OCI-LY1 (cell line): ENCODE data around the gene TMEM203.

ENCODE experiments used
- H2AFZ ChIP-seq: fragments of 200-600 bp; sonication (generic), shearing (Covaris generic); 2 replicates; pipeline ENCODE4 v1.6.0; 2014; ENCODE audit warnings: antibody characterized with exemption, mild to moderate bottlenecking, low read length
- H3F3A ChIP-seq: fragments of 200-600 bp; sonication (generic), shearing (Covaris generic); 2 replicates; pipeline ENCODE4 v1.6.0; 2014; ENCODE audit warnings: mild to moderate bottlenecking, antibody characterized with exemption, low read length, moderate library complexity; ENCODE audit not compliant: insufficient read depth
- H3K27ac ChIP-seq: fragments of 200-600 bp; sonication (generic); 2 replicates; pipeline ENCODE4 v1.5.1; 2014; ENCODE audit warnings: low read length, mixed run types, mild to moderate bottlenecking, low read depth; ENCODE audit not compliant: poor library complexity, severe bottlenecking
- H3K27me3 ChIP-seq: fragments of 200-600 bp; sonication (generic); 2 replicates; pipeline ENCODE4 v1.6.0; 2014; ENCODE audit warnings: antibody characterized with exemption, mild to moderate bottlenecking, low read length, moderate library complexity; ENCODE audit not compliant: insufficient read depth
- H3K36me3 ChIP-seq: fragments of 200-600 bp; sonication (generic); 2 replicates; pipeline ENCODE4 v1.6.1; 2014; ENCODE audit warnings: mild to moderate bottlenecking, antibody characterized with exemption, low read length, moderate library complexity, mixed read lengths; ENCODE audit not compliant: insufficient read depth
- H3K4me1 ChIP-seq: fragments of 200-600 bp; sonication (generic); 2 replicates; pipeline ENCODE4 v1.5.1; 2014; ENCODE audit warnings: mild to moderate bottlenecking, low read length, moderate library complexity; ENCODE audit not compliant: insufficient read depth, severe bottlenecking
- H3K4me2 ChIP-seq: fragments of 200-600 bp; sonication (generic), shearing (Covaris generic); 2 replicates; pipeline ENCODE4 v1.6.1; 2014; ENCODE audit warnings: low read length
- H3K4me3 ChIP-seq: fragments of 200-600 bp; sonication (generic); 2 replicates; pipeline ENCODE4 v1.5.1; 2014; ENCODE audit warnings: low read length, low read depth, mild to moderate bottlenecking, mixed read lengths; ENCODE audit not compliant: poor library complexity, severe bottlenecking
- H3K79me2 ChIP-seq: fragments of 200-600 bp; shearing (Covaris generic); 2 replicates; pipeline ENCODE4 v1.6.1; 2016; ENCODE audit warnings: mixed run types, low read length, mixed read lengths; ENCODE audit not compliant: insufficient read depth
- H3K9ac ChIP-seq: fragments of 200-600 bp; sonication (generic), shearing (Covaris generic); 2 replicates; pipeline ENCODE4 v1.6.1; 2014; ENCODE audit warnings: mild to moderate bottlenecking, low read length, mixed read lengths
- H3K9me2 ChIP-seq: fragments of 200-600 bp; sonication (generic), shearing (Covaris generic); 2 replicates; pipeline ENCODE4 v1.6.1; 2014; ENCODE audit warnings: low read depth, mild to moderate bottlenecking, low read length, mixed read lengths
- H3K9me3 ChIP-seq: fragments of 200-600 bp; shearing (Covaris generic); 2 replicates; pipeline ENCODE4 v1.6.1; 2014; ENCODE audit warnings: low read length, mixed read lengths
- H4K20me1 ChIP-seq: fragments of 200-600 bp; sonication (generic), shearing (Covaris generic); 2 replicates; pipeline ENCODE4 v1.6.0; 2016; ENCODE audit warnings: mild to moderate bottlenecking, low read length; ENCODE audit not compliant: insufficient read depth
- CTCF ChIP-seq: fragments of 200-600 bp; sonication (generic), shearing (Covaris generic); IDR thresholded peaks from 2 replicates; pipeline ENCODE4 v1.5.1; 2017; ENCODE audit warnings: mild to moderate bottlenecking, antibody characterized with exemption, low read length, moderate library complexity, mixed read lengths
- EZH2 ChIP-seq: fragments of 200-600 bp; sonication (generic), shearing (Covaris generic); IDR thresholded peaks from 2 replicates; pipeline ENCODE4 v1.8.0; 2017; ENCODE audit warnings: borderline replicate concordance, mixed run types, mild to moderate bottlenecking, antibody characterized with exemption, low read length, moderate library complexity, mixed read lengths

Gene TMEM203

GRCh38 chr9:137221095-137221505 lies 15.7 kb upstream of the TMEM203 start:
- H3K27me3 ChIP-seq = no peaks in the 10 kb centered on the region
- no peaks in the 10 kb centered on the region for H3K9me3 ChIP-seq
- H2AFZ ChIP-seq = no peak overlapping the region
- H3K4me2 ChIP-seq = no peak overlapping the region
- H3K9ac ChIP-seq = no peak overlapping the region
- TF ChIP-seq EZH2 (no peak), CTCF (no peak)
- peaks cover 27% of the 10 kb centered on the region for H3K4me1 ChIP-seq
- no peaks in the 10 kb centered on the region for H4K20me1 ChIP-seq
- no peaks in the 10 kb centered on the region for H3F3A ChIP-seq
- no peak overlapping the region for H3K4me3 ChIP-seq
- H3K79me2 ChIP-seq = no peaks in the 10 kb centered on the region
- no peaks in the 10 kb centered on the region for H3K9me2 ChIP-seq
- no peak overlapping the region for H3K27ac ChIP-seq
- H3K36me3 ChIP-seq = peaks cover 6% of the 10 kb centered on the region; the same call in 1 of the 2 replicates

- Histone ChIP-seq H3K27me3 (no peaks in the 10 kb centered on the region), H4K20me1 (no peaks in the 10 kb centered on the region), H3K27ac (no peak overlapping the region), H3K4me3 (no peak overlapping the region), H3K36me3 (peaks cover 6% of the 10 kb centered on the region; the same call in 1 of the 2 replicates), H3F3A (no peaks in the 10 kb centered on the region), H3K9ac (no peak overlapping the region), H3K4me2 (no peak overlapping the region), H3K9me3 (no peaks in the 10 kb centered on the region), H3K79me2 (no peaks in the 10 kb centered on the region), H3K9me2 (no peaks in the 10 kb centered on the region), H3K4me1 (peaks cover 27% of the 10 kb centered on the region), H2AFZ (no peak overlapping the region)
- no peak for TF ChIP-seq CTCF
- TF ChIP-seq EZH2 = no peak
Observed at GRCh38 chr9:137220317-137221094, 15.1 kb upstream of the TMEM203 start.

- Histone ChIP-seq H3K79me2 (no peaks in the 10 kb centered on the region), H3K4me3 (no peak overlapping the region), H4K20me1 (no peaks in the 10 kb centered on the region), H3K9ac (no peak overlapping the region), H3K9me3 (no peaks in the 10 kb centered on the region), H3K4me1 (peaks cover 27% of the 10 kb centered on the region), H3K27me3 (no peaks in the 10 kb centered on the region), H3F3A (no peaks in the 10 kb centered on the region), H3K27ac (no peak overlapping the region), H3K9me2 (no peaks in the 10 kb centered on the region), H3K4me2 (no peak overlapping the region), H3K36me3 (peaks cover 6% of the 10 kb centered on the region; the same call in 1 of the 2 replicates), H2AFZ (no peak overlapping the region)
- TF ChIP-seq CTCF (no peak), EZH2 (no peak)
Observed at GRCh38 chr9:137219757-137220316, 14.4 kb upstream of the TMEM203 start.
